ENCODE measurements around the gene AMOTL1. TPM values are rescaled to one million over a fixed set of nuclear protein-coding genes. Genes with fewer than 3 reads are reported as not detected.

AMOTL1 gene
- total RNA-seq, 1 experiment from 2014 or later: 76.6 TPM

- H3K36me3 Mint-ChIP-seq (ENCODE audit: insufficient read depth, unreplicated experiment): peaks cover 50% of the 10 kb centered on the region
- BruUV-seq (replicated peaks): no TSS peak
- CTCF ChIA-PET: no interaction called here
- H3K27me3 Mint-ChIP-seq (ENCODE audit: insufficient read depth, unreplicated experiment): no peaks in the 10 kb centered on the region
- H3K9me3 Mint-ChIP-seq (ENCODE audit: unreplicated experiment): no peaks in the 10 kb centered on the region
- POLR2A ChIA-PET: no interaction called here
- no peaks in the 10 kb centered on the region for H3K4me1 Mint-ChIP-seq (ENCODE audit: insufficient read depth, unreplicated experiment)
- H3K4me3 Mint-ChIP-seq (ENCODE audit: unreplicated experiment): no peak overlapping the region
- H3K27ac Mint-ChIP-seq (ENCODE audit: low read depth, unreplicated experiment): no peak overlapping the region
- intact Hi-C loops (cut with micrococcal nuclease): no loop called here
- no peak for TF ChIP-seq CTCF (IDR thresholded peaks at IDR 0.05; ENCODE audit: unreplicated experiment)
- no peak for DNase-seq (ENCODE audit: unreplicated experiment)
These were observed 53.9 kb downstream of the AMOTL1 start for GRCh38 chr11:94822080-94822479.

- no peaks in the 10 kb centered on the region for H3K27me3 Mint-ChIP-seq (ENCODE audit: insufficient read depth, unreplicated experiment)
- no TSS peak for BruUV-seq (replicated peaks)
- H3K4me1 Mint-ChIP-seq (ENCODE audit: insufficient read depth, unreplicated experiment): no peaks in the 10 kb centered on the region
- ChIA-PET CTCF (interaction anchor here (1.3 kb wide), 1 partner anchor 199 kb away, joined by 4 read pairs; no protein-coding TSS in a partner anchor), POLR2A (interaction anchor here (0.7 to 1.0 kb wide), 2 partner anchors 8 to 14 kb away, joined by 3 to 4 read pairs; no protein-coding TSS in a partner anchor)
- no peaks in the 10 kb centered on the region for H3K9me3 Mint-ChIP-seq (ENCODE audit: unreplicated experiment)
- no peak overlapping the region for H3K4me3 Mint-ChIP-seq (ENCODE audit: unreplicated experiment)
- intact Hi-C loops (cut with micrococcal nuclease): no loop called here
- no peak for DNase-seq (ENCODE audit: unreplicated experiment)
- no peak overlapping the region for H3K27ac Mint-ChIP-seq (ENCODE audit: low read depth, unreplicated experiment)
- peaks cover 43% of the 10 kb centered on the region for H3K36me3 Mint-ChIP-seq (ENCODE audit: insufficient read depth, unreplicated experiment)
- TF ChIP-seq CTCF (IDR thresholded peaks at IDR 0.05; ENCODE audit: unreplicated experiment): no peak
These were observed 55.1 kb downstream of the AMOTL1 start for GRCh38 chr11:94823102-94823732.

GRCh38 chr11:94825031-94825430 is 56.9 kb downstream of the AMOTL1 start:
- no peak for TF ChIP-seq CTCF (IDR thresholded peaks at IDR 0.05; ENCODE audit: unreplicated experiment)
- no TSS peak for BruUV-seq (replicated peaks)
- Mint-ChIP-seq H3K4me3 (ENCODE audit: unreplicated experiment) (no peak overlapping the region), H3K9me3 (ENCODE audit: unreplicated experiment) (no peaks in the 10 kb centered on the region), H3K36me3 (ENCODE audit: insufficient read depth, unreplicated experiment) (peaks cover 58% of the 10 kb centered on the region), H3K4me1 (ENCODE audit: insufficient read depth, unreplicated experiment) (no peaks in the 10 kb centered on the region), H3K27me3 (ENCODE audit: insufficient read depth, unreplicated experiment) (no peaks in the 10 kb centered on the region), H3K27ac (ENCODE audit: low read depth, unreplicated experiment) (no peak overlapping the region)
- ChIA-PET POLR2A (interaction anchor here (0.6 kb wide), 1 partner anchor 13 kb away, joined by 3 read pairs; no protein-coding TSS in a partner anchor), CTCF (interaction anchor here (0.9 to 1.5 kb wide), 3 partner anchors 10 to 202 kb away, joined by 3 to 5 read pairs (median 3); no protein-coding TSS in a partner anchor)
- intact Hi-C loops (cut with micrococcal nuclease): no loop called here
- DNase-seq (ENCODE audit: unreplicated experiment): no peak

- POLR2A ChIA-PET: interaction anchor here (0.6 kb wide), 1 partner anchor 14 kb away, joined by 3 read pairs; no protein-coding TSS in a partner anchor
- H3K27ac Mint-ChIP-seq (ENCODE audit: low read depth, unreplicated experiment): no peak overlapping the region
These were observed 57.3 kb downstream of the AMOTL1 start for GRCh38 chr11:94825481-94825880.

More at GRCh38 chr11:94825481-94825880, 57.3 kb downstream of the AMOTL1 start:
- CTCF ChIA-PET: interaction anchor here (0.9 to 1.5 kb wide), 3 partner anchors 10 to 202 kb away, joined by 3 to 5 read pairs (median 3); no protein-coding TSS in a partner anchor
- TF ChIP-seq CTCF (IDR thresholded peaks at IDR 0.05; ENCODE audit: unreplicated experiment): no peak
- Mint-ChIP-seq H3K9me3 (ENCODE audit: unreplicated experiment) (no peaks in the 10 kb centered on the region), H3K27me3 (ENCODE audit: insufficient read depth, unreplicated experiment) (no peaks in the 10 kb centered on the region), H3K36me3 (ENCODE audit: insufficient read depth, unreplicated experiment) (peaks cover 63% of the 10 kb centered on the region), H3K4me3 (ENCODE audit: unreplicated experiment) (no peak overlapping the region), H3K4me1 (ENCODE audit: insufficient read depth, unreplicated experiment) (no peaks in the 10 kb centered on the region)
- DNase-seq (ENCODE audit: unreplicated experiment): no peak
- intact Hi-C loops (cut with micrococcal nuclease): no loop called here
- no TSS peak for BruUV-seq (replicated peaks)

Measured in MCF 10A (cell line).